Myocyte (in vitro differentiated cells): ENCODE data around the gene LAD1. TPM values are rescaled to one million over a fixed set of nuclear protein-coding genes. Genes with fewer than 3 reads are reported as not detected.

Source experiments
- DNase-seq: peaks from one replicate; pipeline ENCODE4 v3.0.0-alpha.2; 2012; ENCODE audit warnings: low read depth
- total RNA-seq: library from RNA; depleted of rRNA; stranded (reverse); fragments of >200 nt; gene quantifications from 2 replicates; pipeline ENCODE4 v1.2.3, GENCODE V29; 2014

LAD1 gene
- total RNA-seq, 1 donor from 2014 or later: 22.3 TPM

- no peak for DNase-seq
These were observed 48.8 kb downstream of the LAD1 start for GRCh38 chr1:201350361-201350725.

- DNase-seq: no peak
These were observed 50.0 kb downstream of the LAD1 start for GRCh38 chr1:201349092-201349491.

- DNase-seq: peak; percentile 84
These were observed 50.9 kb downstream of the LAD1 start for GRCh38 chr1:201348211-201348566.

GRCh38 chr1:201347498-201348210 lies 51.5 kb downstream of the LAD1 start:
- DNase-seq: no peak

- no peak for DNase-seq
These were observed 52.1 kb downstream of the LAD1 start for GRCh38 chr1:201346987-201347386.

- DNase-seq: peak; percentile 80
These were observed 52.7 kb downstream of the LAD1 start for GRCh38 chr1:201346337-201346939.

- DNase-seq: no peak
These were observed 54.1 kb downstream of the LAD1 start for GRCh38 chr1:201345081-201345355.

GRCh38 chr1:201344206-201345080 lies 54.7 kb downstream of the LAD1 start:
- DNase-seq: no peak

- DNase-seq: no peak
These were observed 57.7 kb downstream of the LAD1 start for GRCh38 chr1:201341377-201341776.

GRCh38 chr1:201336711-201337450 lies 62.2 kb downstream of the LAD1 start:
- DNase-seq: no peak

- DNase-seq: no peak
These were observed 63.2 kb downstream of the LAD1 start for GRCh38 chr1:201335901-201336300.

GRCh38 chr1:201335174-201335870 lies 63.8 kb downstream of the LAD1 start:
- DNase-seq: no peak

GRCh38 chr1:201334325-201335173 lies 64.6 kb downstream of the LAD1 start:
- DNase-seq: no peak

- no peak for DNase-seq
These were observed 66.3 kb downstream of the LAD1 start for GRCh38 chr1:201332616-201333335.

GRCh38 chr1:201332021-201332420 lies 67.1 kb downstream of the LAD1 start:
- DNase-seq: no peak

- no peak for DNase-seq
These were observed 68.0 kb downstream of the LAD1 start for GRCh38 chr1:201331166-201331565.
